GM19468 (cell line): ENCODE results near the gene FABP2.
A peak's percentile ranks its signal among the peaks of the same experiment; 100 is the strongest.
"Not testable (repeated sequence)": the region's sequence is repeated elsewhere in the genome, so short reads cannot be mapped to it uniquely, and the experiment has no call there.

ENCODE experiments used
- ATAC-seq: cut with Tn5 transposase; IDR thresholded peaks from one replicate; pipeline ENCODE4 v1.9.1; 2021; ENCODE audit warnings: mild to moderate bottlenecking, moderate library complexity, moderate number of reproducible peaks; ENCODE audit not compliant: unreplicated experiment; ENCODE audit errors: extremely low read depth

The FABP2 gene

GRCh38 chr4:119321921-119322687, at the start of gene FABP2:
TSS of gene FABP2 (minus strand) at chr4:119322138. CDS start at chr4:119322102, 36 bp downstream.
- no peak for ATAC-seq

GRCh38 chr4:119370951-119371683, 49.2 kb upstream of the FABP2 start:
- ATAC-seq = not testable (repeated sequence)

GRCh38 chr4:119370392-119370791, 48.5 kb upstream of the FABP2 start:
- ATAC-seq = peak; percentile 77

GRCh38 chr4:119366802-119367201, 44.9 kb upstream of the FABP2 start:
- ATAC-seq = not testable (repeated sequence)

- not testable (repeated sequence) for ATAC-seq
Measured at GRCh38 chr4:119364203-119364602, 42.3 kb upstream of the FABP2 start.

GRCh38 chr4:119363372-119363771, 41.4 kb upstream of the FABP2 start:
- not testable (repeated sequence) for ATAC-seq

GRCh38 chr4:119362413-119362812, 40.5 kb upstream of the FABP2 start:
- not testable (repeated sequence) for ATAC-seq

GRCh38 chr4:119359873-119360272, 37.9 kb upstream of the FABP2 start:
- ATAC-seq = not testable (repeated sequence)

- not testable (repeated sequence) for ATAC-seq
Measured at GRCh38 chr4:119356796-119357195, 34.9 kb upstream of the FABP2 start.

GRCh38 chr4:119356041-119356440, 34.1 kb upstream of the FABP2 start:
- ATAC-seq = not testable (repeated sequence)

GRCh38 chr4:119353364-119353763, 31.4 kb upstream of the FABP2 start:
- not testable (repeated sequence) for ATAC-seq

- ATAC-seq = not testable (repeated sequence)
Measured at GRCh38 chr4:119348169-119348568, 26.2 kb upstream of the FABP2 start.

GRCh38 chr4:119343293-119343692, 21.4 kb upstream of the FABP2 start:
- not testable (repeated sequence) for ATAC-seq

- ATAC-seq = not testable (repeated sequence)
Measured at GRCh38 chr4:119339895-119340294, 18.0 kb upstream of the FABP2 start.

GRCh38 chr4:119337010-119337409, 15.1 kb upstream of the FABP2 start:
- no peak for ATAC-seq

- ATAC-seq = not testable (repeated sequence)
Measured at GRCh38 chr4:119336332-119336979, 14.5 kb upstream of the FABP2 start.

GRCh38 chr4:119329835-119330620, 8.1 kb upstream of the FABP2 start:
- ATAC-seq = no peak

- ATAC-seq = no peak
Measured at GRCh38 chr4:119328695-119329094, 6.8 kb upstream of the FABP2 start.

GRCh38 chr4:119317990-119318389, 3.9 kb downstream of the FABP2 start:
- ATAC-seq = no peak

- ATAC-seq = no peak
Measured at GRCh38 chr4:119315036-119315435, 6.9 kb downstream of the FABP2 start.
